Measurements from ENCODE around the gene RABGAP1L. TPM values are rescaled to one million over a fixed set of nuclear protein-coding genes. Genes with fewer than 3 reads are reported as not detected.

The RABGAP1L gene
- total and polyA plus RNA-seq, 11 donors, result 18.6 to 195 (median 98.4) TPM

DNA sequence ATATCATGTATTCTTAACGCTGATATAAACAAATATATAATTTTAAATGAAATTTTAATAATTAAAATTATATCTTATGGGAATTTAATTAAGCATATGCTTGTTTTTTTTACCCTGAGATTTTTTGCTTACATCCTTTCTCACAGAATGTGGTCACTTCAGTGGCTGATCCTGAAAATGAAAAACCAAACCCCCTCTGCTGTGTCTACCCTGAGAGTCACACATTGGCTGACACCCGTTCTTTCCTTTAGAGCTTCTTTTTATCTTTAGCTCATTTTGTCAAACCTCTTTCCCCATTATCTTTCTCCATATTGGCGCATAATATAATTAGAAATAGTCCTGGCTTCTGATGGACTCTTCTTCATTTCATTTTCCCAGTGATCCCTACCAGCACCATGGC, 829.7 kb downstream of the RABGAP1L start:
- H3K9me3 ChIP-seq, result no peaks in the 10 kb centered on the region
- DNase-seq (no peak), ATAC-seq (no peak)
- 82 to 94% (median 89%) methylated on average over 3 of the region's 3 CpGs for WGBS, 4 donors
- H3K27me3 ChIP-seq, result no peaks in the 10 kb centered on the region
- H3K4me1 ChIP-seq, result peaks cover 0 to 24% (median 3%) of the 10 kb centered on the region in 12 donors
- peaks cover 0 to 32% (median 0%) of the 10 kb centered on the region in 9 donors for H3K36me3 ChIP-seq
- intact Hi-C loops (cut with DNase I), result loop anchor here in 5 of 10 donors (5.0 to 10.0 kb wide), 4 partner anchors 104 to 734 kb away; no protein-coding TSS in a partner anchor
- H3K27ac ChIP-seq, result peak overlapping the region in 4 of 12 donors; percentile 18 to 84 (median 74)
- TF ChIP-seq, protein P1, sequence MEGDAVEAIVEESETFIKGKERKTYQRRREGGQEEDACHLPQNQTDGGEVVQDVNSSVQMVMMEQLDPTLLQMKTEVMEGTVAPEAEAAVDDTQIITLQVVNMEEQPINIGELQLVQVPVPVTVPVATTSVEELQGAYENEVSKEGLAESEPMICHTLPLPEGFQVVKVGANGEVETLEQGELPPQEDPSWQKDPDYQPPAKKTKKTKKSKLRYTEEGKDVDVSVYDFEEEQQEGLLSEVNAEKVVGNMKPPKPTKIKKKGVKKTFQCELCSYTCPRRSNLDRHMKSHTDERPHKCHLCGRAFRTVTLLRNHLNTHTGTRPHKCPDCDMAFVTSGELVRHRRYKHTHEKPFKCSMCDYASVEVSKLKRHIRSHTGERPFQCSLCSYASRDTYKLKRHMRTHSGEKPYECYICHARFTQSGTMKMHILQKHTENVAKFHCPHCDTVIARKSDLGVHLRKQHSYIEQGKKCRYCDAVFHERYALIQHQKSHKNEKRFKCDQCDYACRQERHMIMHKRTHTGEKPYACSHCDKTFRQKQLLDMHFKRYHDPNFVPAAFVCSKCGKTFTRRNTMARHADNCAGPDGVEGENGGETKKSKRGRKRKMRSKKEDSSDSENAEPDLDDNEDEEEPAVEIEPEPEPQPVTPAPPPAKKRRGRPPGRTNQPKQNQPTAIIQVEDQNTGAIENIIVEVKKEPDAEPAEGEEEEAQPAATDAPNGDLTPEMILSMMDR (IDR thresholded peaks at IDR 0.05), result no peak
- TF ChIP-seq POLR2A (IDR thresholded peaks at IDR 0.05), result no peak
- H3K4me3 ChIP-seq, result no peak overlapping the region

DNA sequence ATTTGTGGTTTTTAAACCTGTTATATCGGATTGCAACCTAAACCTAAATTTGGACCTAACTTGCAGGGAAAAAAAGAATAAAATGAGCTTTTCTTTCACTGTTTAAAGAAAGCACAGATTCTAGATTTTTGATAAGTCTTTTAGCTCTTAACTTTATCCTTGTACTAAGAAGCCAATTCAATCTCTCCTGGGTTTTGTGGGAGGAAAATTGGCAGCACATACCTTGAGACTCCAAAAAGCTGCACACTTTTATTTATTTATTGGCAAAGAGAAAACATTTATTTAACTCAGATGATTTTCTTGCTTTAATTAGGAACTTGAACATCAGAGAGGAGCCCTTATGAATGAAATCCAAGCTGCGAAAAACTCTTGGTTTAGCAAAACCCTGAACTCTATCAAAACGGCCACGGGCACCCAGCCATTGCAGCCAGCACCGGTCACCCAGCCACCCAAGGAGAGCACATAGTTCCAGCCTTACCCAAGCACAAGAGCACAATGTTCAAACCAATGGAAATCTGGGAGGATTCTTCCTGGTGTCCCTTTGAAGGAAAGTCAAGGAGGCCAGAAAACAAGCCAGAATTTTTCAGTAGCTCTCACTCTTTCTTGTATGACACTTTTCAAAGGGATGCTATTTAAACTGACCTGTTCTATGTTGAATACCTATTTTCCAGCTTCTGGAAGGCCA, 830.4 kb downstream of the RABGAP1L start:
- peak overlapping the region in 8 of 12 donors; percentile 44 to 66 (median 58) for H3K4me3 ChIP-seq
- TF ChIP-seq POLR2A (IDR thresholded peaks at IDR 0.05), result no peak
- TF ChIP-seq, protein P1 (IDR thresholded peaks at IDR 0.05), result no peak
- 70 to 81% (median 77%) methylated on average over 5 of the region's 5 CpGs for WGBS, 4 donors
- H3K9me3 ChIP-seq, result no peaks in the 10 kb centered on the region
- DNase-seq, result no peak
- H3K4me1 ChIP-seq, result peaks cover 0 to 24% (median 3%) of the 10 kb centered on the region in 12 donors
- peak overlapping the region in 11 of 12 donors; percentile 64 to 89 (median 73) for H3K27ac ChIP-seq
- intact Hi-C loops (cut with DNase I), result loop anchor here in 8 of 10 donors (5.0 to 10.0 kb wide), 4 partner anchors 105 to 735 kb away; no protein-coding TSS in a partner anchor
- ATAC-seq, result peak in 3 of 4 donors; percentile 41 to 67 (median 55)
- no peaks in the 10 kb centered on the region for H3K27me3 ChIP-seq
- H3K36me3 ChIP-seq, result peaks cover 0 to 29% (median 0%) of the 10 kb centered on the region in 9 donors

DNA sequence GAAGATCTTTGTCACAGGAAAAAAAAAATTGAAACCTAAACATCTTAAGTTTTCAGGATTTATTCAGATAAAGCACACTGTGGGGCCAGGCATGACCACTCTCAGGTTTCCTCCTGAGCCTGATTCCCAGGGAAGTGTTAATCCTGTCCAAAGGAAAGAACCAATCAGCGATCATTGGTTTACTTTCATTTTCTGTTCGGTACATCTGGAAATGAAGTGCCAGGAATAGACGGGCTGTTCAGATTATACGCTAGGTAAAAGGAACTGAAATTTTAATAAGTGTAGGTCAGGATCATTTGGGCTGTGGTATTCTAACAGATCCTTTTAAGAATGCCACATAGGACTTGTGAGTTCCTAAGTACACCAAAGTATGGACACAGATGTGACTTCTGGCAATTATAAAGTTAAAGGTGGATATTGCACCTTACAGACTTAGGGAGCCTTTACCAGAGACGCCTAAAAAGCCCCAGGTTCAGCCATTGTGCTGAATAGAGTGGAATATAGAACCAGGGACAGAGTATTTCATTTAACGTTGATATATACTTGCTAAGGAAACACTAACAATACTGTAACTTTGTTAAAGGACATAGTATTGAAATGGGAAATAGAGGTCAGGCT, 831.2 kb downstream of the RABGAP1L start:
- peak overlapping the region; percentile 58 to 89 (median 72) for H3K27ac ChIP-seq
- intact Hi-C loops (cut with DNase I), result loop anchor here in 3 of 10 donors (5.0 to 10.0 kb wide), 3 partner anchors 223 to 736 kb away; no protein-coding TSS in a partner anchor

More for the DNA sequence above, 831.2 kb downstream of the RABGAP1L start:
- peak; percentile 48 to 89 (median 82) for ATAC-seq
- Histone ChIP-seq H3K4me1 (peaks cover 0 to 24% (median 3%) of the 10 kb centered on the region in 12 donors), H3K36me3 (peaks cover 0 to 24% (median 0%) of the 10 kb centered on the region in 9 donors), H3K9me3 (no peaks in the 10 kb centered on the region), H3K4me3 (peak overlapping the region in 11 of 12 donors; percentile 6 to 66 (median 52)), H3K27me3 (no peaks in the 10 kb centered on the region)
- DNase-seq, result peak in 1 of 5 donors; percentile 20
- TF ChIP-seq, protein P1 (IDR thresholded peaks at IDR 0.05), result no peak
- no peak for TF ChIP-seq POLR2A (IDR thresholded peaks at IDR 0.05)
- 31 to 44% (median 41%) methylated on average over 6 of the region's 6 CpGs for WGBS, 4 donors
